LHCN-M2 (cell line): ENCODE data around the gene PPP1R15A. TPM values are rescaled to one million over a fixed set of nuclear protein-coding genes. Genes with fewer than 3 reads are reported as not detected.
"Not testable (repeated sequence)": the region's sequence is repeated elsewhere in the genome, so short reads cannot be mapped to it uniquely, and the experiment has no call there.

Experiments
- DNase-seq: peaks from one replicate; pipeline ENCODE4 v3.0.0-alpha.2; 2012; ENCODE audit warnings: low read depth
- total RNA-seq: library from RNA; depleted of rRNA; stranded (reverse); fragments of >200 nt; gene quantifications from 2 replicates; pipeline ENCODE4 v1.2.3, GENCODE V29; 2014

PPP1R15A gene
- total RNA-seq, 1 experiment from 2014 or later: 55.7 TPM

DNA sequence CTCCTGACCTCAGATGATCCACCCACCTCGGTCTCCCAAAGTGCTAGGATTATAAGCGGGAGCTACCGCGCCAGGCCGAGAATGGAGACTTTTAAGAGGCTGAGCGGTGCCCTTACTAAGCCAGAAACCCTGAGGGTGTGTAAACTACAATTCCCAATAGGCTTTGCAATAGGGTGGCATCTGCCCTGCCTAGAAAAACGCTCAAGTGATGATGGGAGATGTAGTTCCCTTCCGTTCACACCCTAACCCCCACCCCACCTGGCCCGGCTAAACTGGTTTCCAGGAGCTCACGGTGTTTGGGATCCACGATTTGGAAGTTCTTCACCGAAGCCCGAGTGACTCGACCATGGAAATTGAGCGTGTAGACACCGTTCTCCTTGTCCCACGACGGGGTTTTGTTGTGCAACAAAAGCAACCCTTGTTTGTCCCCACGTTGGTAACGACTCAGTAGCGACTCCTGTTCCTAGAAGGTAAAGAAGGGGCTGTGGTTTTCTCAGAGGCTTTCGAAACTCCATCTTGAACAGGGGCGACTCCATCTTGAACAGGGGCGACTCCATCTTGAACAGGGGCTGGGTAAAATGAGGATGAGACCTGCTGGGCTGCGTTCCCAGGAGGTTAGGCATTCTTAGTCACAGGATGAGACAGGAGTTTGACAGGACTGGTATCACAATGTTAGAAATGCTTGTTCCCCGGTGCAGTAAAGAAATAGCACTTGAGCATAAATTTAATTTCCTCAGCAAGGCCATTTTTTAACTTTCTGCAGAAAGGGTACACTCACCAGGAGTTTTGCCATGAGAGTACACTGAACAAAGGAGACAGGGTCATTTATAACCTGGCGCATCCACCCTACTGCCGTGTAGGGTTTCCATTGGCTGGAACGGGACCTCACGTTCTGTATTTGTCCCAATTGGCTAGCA is 9.8 kb downstream of the PPP1R15A start:
- no peak for DNase-seq

DNA sequence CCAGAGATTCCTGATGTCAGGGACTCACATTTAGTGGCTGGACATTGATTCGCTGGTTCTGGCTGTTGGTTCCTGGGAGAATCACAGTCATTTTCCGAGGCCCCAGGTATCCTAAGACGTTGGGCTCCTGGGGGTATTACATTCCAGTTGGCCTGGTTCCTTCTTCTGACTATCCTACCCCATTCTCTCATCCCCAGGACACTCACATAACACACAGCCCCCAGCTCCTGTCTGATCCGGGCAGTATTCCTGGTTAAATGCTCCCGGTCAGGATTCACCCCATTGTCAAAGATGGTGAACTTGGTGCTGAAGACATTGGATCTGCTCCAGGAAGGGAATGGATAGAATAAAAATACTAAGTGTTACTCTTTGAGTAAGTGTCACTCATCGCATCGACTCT is 11.5 kb downstream of the PPP1R15A start:
- no peak for DNase-seq

GRCh38 chr19:48887861-48888612 is 15.8 kb downstream of the PPP1R15A start:
- no peak for DNase-seq

GRCh38 chr19:48889496-48889895 is 17.3 kb downstream of the PPP1R15A start:
- DNase-seq: not testable (repeated sequence)

- no peak for DNase-seq
Measured at GRCh38 chr19:48890551-48890950, 18.3 kb downstream of the PPP1R15A start.

DNA sequence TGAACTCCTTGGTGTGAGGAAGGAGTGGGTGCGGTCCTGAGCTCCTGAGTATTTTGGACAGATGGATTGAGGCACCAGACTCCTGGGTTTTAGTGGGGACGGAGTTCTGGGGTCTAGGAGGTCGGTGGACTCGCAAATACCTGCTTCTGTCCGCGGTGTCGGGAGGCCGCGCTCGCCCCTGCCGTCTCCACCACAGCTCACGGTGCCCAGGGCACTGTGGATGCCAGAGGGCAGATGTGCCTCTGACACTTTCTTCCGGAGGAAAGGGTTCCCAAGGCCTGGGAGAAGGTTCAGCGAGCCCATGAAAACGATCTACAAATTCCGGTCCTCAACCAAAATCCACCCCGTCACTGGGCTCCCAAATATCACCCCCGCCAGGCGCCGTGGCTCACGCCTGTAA is 23.0 kb downstream of the PPP1R15A start:
- no peak for DNase-seq

DNA sequence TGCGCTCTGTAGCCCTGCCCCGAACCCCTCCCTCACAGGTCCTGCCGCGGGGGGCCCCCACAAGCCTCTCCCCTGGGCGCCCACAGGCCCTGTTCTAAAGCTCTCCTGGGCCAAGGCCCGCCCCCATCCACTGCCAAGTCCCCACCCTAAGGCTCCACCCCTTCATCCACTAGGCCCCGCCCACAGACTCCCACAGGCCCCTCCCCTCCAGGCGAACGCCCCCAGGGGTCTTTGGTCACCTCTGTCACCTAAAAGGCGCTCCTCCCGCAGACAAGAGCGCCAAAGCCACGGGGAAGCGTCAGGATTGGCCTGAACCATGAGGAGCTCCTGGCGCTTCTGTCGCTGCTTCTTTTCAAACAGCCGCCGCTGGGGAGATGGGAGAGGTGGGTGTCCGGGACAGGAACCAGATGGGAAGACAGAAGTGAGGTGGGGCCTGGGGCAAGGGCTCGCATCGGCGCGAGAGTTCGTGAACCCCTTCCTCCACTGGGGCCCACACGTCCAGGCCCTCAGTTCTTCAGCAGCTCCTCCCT is 24.0 kb downstream of the PPP1R15A start:
- DNase-seq: no peak

- DNase-seq: no peak
Measured at GRCh38 chr19:48897181-48897580, 25.0 kb downstream of the PPP1R15A start.

DNA sequence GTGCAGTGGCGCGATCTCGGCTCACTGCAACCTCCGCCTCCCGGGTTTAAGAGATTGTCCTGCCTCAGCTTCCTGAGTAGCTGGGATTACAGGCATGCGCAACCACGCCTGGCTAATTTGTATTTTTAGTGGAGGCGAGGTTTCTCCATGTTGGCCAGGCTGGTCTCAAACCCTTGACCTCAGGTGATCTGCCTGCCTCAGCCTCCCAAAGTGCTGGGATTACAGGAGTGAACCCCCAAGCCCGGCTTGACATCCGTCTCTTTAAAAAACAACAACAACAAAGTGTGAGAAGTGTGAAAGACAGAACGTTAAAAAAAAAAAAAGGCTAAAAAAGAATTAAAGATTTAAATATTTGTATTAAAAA is 27.1 kb downstream of the PPP1R15A start:
- DNase-seq: not testable (repeated sequence)

- DNase-seq: peak; percentile 98
Measured at GRCh38 chr19:48899781-48900476, 27.7 kb downstream of the PPP1R15A start, which contains the start of gene NUCB1. NUCB1 (plus strand) TSS chr19:48900312; CDS start chr19:48900797, 485 bp downstream.

GRCh38 chr19:48900477-48901406 is 28.5 kb downstream of the PPP1R15A start:
- DNase-seq: peak; percentile 44

DNA sequence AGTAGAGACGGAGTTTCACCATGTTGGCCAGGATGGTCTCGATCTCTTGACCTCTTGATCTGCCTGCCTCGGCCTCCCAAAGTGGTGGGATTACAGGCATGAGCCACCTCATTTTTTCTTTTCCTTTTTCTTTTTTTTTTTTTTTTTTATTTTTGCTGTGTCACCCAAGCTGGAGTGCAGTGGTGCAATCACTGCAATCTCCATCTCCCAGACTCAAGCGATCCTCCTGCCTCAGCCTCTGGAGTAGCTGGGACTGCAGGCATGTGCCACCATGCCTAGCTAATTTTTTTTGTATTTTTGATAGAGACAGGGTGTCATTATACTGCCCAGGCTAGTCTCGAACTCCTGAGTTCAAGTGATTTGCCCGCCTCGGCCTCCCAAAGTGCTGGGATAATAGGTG is 30.1 kb downstream of the PPP1R15A start:
- DNase-seq: not testable (repeated sequence)

DNA sequence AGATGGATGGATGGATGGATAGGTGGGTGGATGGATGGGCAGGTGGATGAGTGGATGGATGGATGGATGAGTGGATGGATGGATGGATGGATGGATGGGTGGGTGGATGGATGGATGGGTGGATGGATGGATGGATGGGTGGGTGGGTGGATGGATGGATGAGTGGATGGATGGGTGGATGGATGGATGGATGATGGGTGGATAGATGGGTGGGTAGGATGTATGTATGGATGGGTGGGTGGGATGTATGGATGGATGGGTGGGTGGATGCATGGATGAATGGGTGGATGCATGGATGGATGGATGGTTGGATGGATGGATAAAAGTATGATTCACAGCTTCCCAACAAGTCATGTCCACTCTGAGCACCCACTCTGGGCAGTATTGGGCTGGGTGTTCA is 31.6 kb downstream of the PPP1R15A start:
- DNase-seq: not testable (repeated sequence)

GRCh38 chr19:48905664-48906063 is 33.4 kb downstream of the PPP1R15A start:
- DNase-seq: no peak

DNA sequence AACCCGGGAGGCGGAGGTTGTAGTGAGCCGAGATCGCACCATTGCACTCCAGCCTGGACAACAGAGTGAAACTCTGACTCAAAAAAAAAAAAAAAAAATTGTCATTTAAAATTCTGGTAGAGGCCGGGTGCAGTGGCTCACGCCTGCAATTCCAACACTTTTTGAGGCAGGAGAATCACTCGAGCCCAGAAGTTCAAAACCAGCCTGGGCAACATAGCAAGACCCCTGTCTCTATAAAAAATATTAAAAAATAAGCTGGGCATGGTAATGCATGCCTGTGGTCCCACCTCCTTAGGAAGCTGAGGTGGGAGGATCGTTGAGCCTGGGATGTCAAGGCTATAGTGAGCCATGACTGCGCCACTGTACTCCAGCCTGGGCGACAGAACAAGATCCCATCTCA is 34.1 kb downstream of the PPP1R15A start:
- no peak for DNase-seq

DNA sequence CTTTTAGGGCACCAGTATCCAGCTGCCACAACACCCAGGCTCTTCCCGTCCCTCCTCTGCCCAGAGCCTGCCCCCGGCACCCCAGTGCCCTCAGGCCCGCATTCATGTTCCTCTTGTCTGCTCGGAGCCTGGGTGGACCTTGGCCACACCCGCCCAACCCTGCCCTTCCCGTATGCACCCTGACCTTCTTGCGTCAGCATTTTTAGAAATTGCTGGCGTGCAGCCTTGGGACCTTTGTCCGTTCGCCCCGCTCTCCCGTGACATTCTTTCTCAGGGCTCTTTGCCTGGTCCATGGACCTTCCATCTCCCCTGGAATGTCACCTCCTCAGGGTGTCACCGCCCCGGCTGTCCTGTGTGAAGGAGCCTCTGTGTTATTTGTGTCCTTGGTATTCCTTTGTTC is 35.5 kb downstream of the PPP1R15A start:
- no peak for DNase-seq

- not testable (repeated sequence) for DNase-seq
Measured at GRCh38 chr19:48909424-48910077, 37.3 kb downstream of the PPP1R15A start.

DNA sequence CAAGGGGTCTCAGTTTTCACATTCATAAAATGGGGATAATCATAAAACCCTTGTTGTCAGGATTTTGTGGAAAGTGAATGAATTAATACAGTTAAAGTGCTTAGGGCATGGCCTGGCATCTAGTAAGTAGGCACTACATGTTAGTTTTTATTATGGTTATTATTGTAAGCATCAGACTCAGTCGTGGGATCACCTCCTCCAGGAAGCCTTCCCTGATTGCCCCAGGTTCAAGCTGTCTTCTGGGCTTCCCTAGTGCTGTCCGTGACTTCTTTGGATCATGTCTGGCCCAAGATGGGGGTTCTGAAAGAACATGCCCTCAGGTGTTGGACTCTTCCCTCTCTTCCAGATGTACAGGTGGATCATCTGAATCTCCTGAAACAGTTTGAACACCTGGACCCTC is 38.6 kb downstream of the PPP1R15A start:
- DNase-seq: no peak

DNA sequence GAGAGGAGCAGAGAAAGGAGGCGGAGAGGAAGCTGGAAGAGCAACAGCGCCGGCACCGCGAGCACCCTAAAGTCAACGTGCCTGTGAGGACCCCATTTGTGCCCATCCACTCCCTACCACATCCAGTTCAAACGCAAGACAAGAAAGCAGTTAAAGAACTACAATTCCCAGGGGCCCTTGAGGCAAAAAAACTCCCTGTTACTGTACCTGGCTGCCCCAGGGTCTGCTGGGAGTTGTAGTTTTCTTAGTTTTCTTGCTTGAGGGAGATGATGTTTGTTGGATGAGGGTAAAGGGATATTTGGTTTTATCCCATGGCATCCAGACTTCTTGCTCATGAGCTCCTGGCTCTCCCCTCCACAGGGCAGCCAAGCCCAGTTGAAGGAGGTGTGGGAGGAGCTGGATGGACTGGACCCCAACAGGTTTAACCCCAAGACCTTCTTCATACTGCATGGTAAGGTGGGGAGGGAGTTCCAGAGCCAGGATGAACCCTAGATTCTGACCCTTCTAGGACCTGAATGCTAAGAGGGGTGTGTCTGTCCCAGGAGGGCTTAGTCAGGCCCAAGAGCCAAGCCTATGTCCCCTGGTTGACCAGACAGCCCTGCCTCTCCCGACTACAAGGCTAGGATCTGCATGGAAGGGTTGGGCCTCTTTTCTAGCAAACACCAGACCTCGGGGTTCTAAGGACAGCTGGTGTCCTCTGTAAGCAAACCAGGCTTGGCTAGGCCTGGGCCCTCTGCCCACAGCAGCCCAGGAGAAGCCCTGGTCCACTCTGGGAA is 41.1 kb downstream of the PPP1R15A start:
- no peak for DNase-seq
